A673 (cell line): ENCODE measurements around the gene C9orf43. TPM values are rescaled to one million over a fixed set of nuclear protein-coding genes. Genes with fewer than 3 reads are reported as not detected.

Experiments
- BruUV-seq: library from RNA; stranded (reverse); fragments of 400-500 nt; replicated peaks from 2 replicates; lab custom pipeline; 2021; lab: Mats Ljungman, UMichigan
- CTCF ChIA-PET: fragments of 300-600 bp; sonication (Branson Sonifier 250); formaldehyde crosslinking; loops from one replicate; lab custom pipeline; 2022; ENCODE audit warnings: antibody characterized with exemption; lab: Charles Lee
- POLR2A ChIA-PET: fragments of 300-600 bp; sonication (Branson Sonifier 250); formaldehyde crosslinking; loops from one replicate; lab custom pipeline; 2022; ENCODE audit warnings: antibody characterized with exemption; ENCODE audit not compliant: low non-redundant PET; lab: Charles Lee
- DNase-seq: peaks from one replicate; pipeline ENCODE4 v3.0.0-alpha.2; 2015; ENCODE audit warnings: low spot score
- H3K27ac ChIP-seq: fragments of 200-600 bp; sonication (generic); 2 replicates; pipeline ENCODE4 v1.5.1; 2016; ENCODE audit warnings: mixed run types, low read depth, mild to moderate bottlenecking, mixed read lengths, antibody characterized with exemption, low read length; ENCODE audit not compliant: poor library complexity, severe bottlenecking
- H3K27me3 ChIP-seq: fragments of 200-600 bp; sonication (generic); replicated peaks from 2 replicates; pipeline ENCODE4 v1.6.1; 2017; ENCODE audit warnings: mixed run types, low read depth, mild to moderate bottlenecking, mixed read lengths, antibody characterized with exemption, low read length; ENCODE audit not compliant: insufficient read depth, poor library complexity
- H3K36me3 ChIP-seq: fragments of 200-600 bp; sonication (generic); 2 replicates; pipeline ENCODE4 v1.6.1; 2016; ENCODE audit warnings: mixed run types, mild to moderate bottlenecking, mixed read lengths, antibody characterized with exemption, low read length; ENCODE audit not compliant: insufficient read depth, poor library complexity, severe bottlenecking
- H3K4me1 ChIP-seq: fragments of 200-600 bp; sonication (generic); 2 replicates; pipeline ENCODE4 v1.6.1; 2017; ENCODE audit warnings: mixed run types, mild to moderate bottlenecking, mixed read lengths, antibody characterized with exemption, low read length; ENCODE audit not compliant: insufficient read depth, poor library complexity, severe bottlenecking
- H3K4me3 ChIP-seq: fragments of 200-600 bp; sonication (generic); 2 replicates; pipeline ENCODE4 v1.5.1; 2016; ENCODE audit warnings: low read depth, mixed run types, mild to moderate bottlenecking, mixed read lengths, low read length; ENCODE audit not compliant: poor library complexity, severe bottlenecking
- H3K9me3 ChIP-seq: fragments of 200-600 bp; sonication (generic); 2 replicates; pipeline ENCODE4 v1.6.1; 2016; ENCODE audit warnings: mixed run types, low read depth, mild to moderate bottlenecking, mixed read lengths, antibody characterized with exemption, low read length; ENCODE audit not compliant: poor library complexity, severe bottlenecking
- CTCF ChIP-seq: fragments of 300-800, 200-600 bp; sonication (generic); conservative IDR thresholded peaks from 2 replicates; pipeline ENCODE4 v1.5.1; 2017; ENCODE audit warnings: low read depth, mild to moderate bottlenecking, antibody characterized with exemption, low read length, moderate library complexity, mixed read lengths
- EZH2 ChIP-seq: fragments of 200-600 bp; sonication (generic); IDR thresholded peaks from 2 replicates; pipeline ENCODE4 v1.6.1; 2017; ENCODE audit warnings: borderline replicate concordance, low read depth, mild to moderate bottlenecking, mixed read lengths, antibody characterized with exemption, low read length; ENCODE audit not compliant: poor library complexity, severe bottlenecking
- intact Hi-C: fragments of 100-400 bp; cut with micrococcal nuclease; formaldehyde crosslinking; loops from one replicate; pipeline ENCODE4 v1.10.0; 2022; ENCODE audit not compliant: unreplicated experiment
- total RNA-seq: library from RNA; stranded (reverse); gene quantifications from 2 replicates; pipeline ENCODE4 v1.2.3, GENCODE V29; 2021

The C9orf43 gene
- total RNA-seq, 1 experiment from 2014 or later: 1.5 TPM

GRCh38 chr9:113454914-113455761, 44.6 kb downstream of the C9orf43 start:
- CTCF ChIA-PET: interaction anchor here (1.1 to 1.7 kb wide), 2 partner anchors 136 to 203 kb away, joined by 3 to 5 read pairs; no protein-coding TSS in a partner anchor
- no TSS peak for BruUV-seq
- peak overlapping the region; percentile 20 for H3K27ac ChIP-seq

GRCh38 chr9:113456235-113456634, 45.7 kb downstream of the C9orf43 start:
- Histone ChIP-seq H3K9me3 (no peaks in the 10 kb centered on the region), H3K36me3 (no peaks in the 10 kb centered on the region), H3K4me1 (peaks cover 9% of the 10 kb centered on the region), H3K4me3 (no peak overlapping the region), H3K27me3 (no peaks in the 10 kb centered on the region), H3K27ac (no peak overlapping the region)
- TF ChIP-seq CTCF: no peak
- no peak for TF ChIP-seq EZH2
- DNase-seq: no peak
- no TSS peak for BruUV-seq
- ChIA-PET CTCF (interaction anchor here (1.7 kb wide), 1 partner anchor 202 kb away, joined by 5 read pairs; no protein-coding TSS in a partner anchor), POLR2A (interaction anchor here (0.6 kb wide), 1 partner anchor 105 kb away, joined by 3 read pairs; no protein-coding TSS in a partner anchor)
- intact Hi-C loops: no loop called here

More at GRCh38 chr9:113454914-113455761, 44.6 kb downstream of the C9orf43 start:
- Histone ChIP-seq H3K9me3 (no peaks in the 10 kb centered on the region), H3K4me1 (peaks cover 9% of the 10 kb centered on the region), H3K27me3 (no peaks in the 10 kb centered on the region), H3K36me3 (no peaks in the 10 kb centered on the region), H3K4me3 (no peak overlapping the region)
- DNase-seq: peak; percentile 54
- POLR2A ChIA-PET: interaction anchor here (0.6 kb wide), 2 partner anchors 46 to 106 kb away, joined by 3 to 10 read pairs; no protein-coding TSS in a partner anchor
- intact Hi-C loops: no loop called here
- no peak for TF ChIP-seq EZH2
- no peak for TF ChIP-seq CTCF

GRCh38 chr9:113461285-113461684, 50.7 kb downstream of the C9orf43 start:
- CTCF ChIA-PET: no interaction called here
- POLR2A ChIA-PET: no interaction called here
- Histone ChIP-seq H3K9me3 (no peaks in the 10 kb centered on the region), H3K27ac (no peak overlapping the region), H3K36me3 (no peaks in the 10 kb centered on the region), H3K27me3 (no peaks in the 10 kb centered on the region), H3K4me1 (no peaks in the 10 kb centered on the region), H3K4me3 (no peak overlapping the region)
- intact Hi-C loops: loop anchor here (10.0 kb wide), 1 partner anchor 104 kb away; no protein-coding TSS in a partner anchor
- TF ChIP-seq EZH2 (no peak), CTCF (no peak)
- no TSS peak for BruUV-seq
- DNase-seq: no peak
